Fibroblast of skin of right quadriceps (primary cell): ENCODE results near the gene MPRIP.
"Not testable (repeated sequence)": the region's sequence is repeated elsewhere in the genome, so short reads cannot be mapped to it uniquely, and the experiment has no call there.

Experiments used
- DNase-seq: peaks from one replicate; pipeline ENCODE4 v3.0.0-alpha.2; 2013

MPRIP gene

GRCh38 chr17:17191961-17192381 is 149.7 kb downstream of the MPRIP start:
- no peak for DNase-seq

- DNase-seq: not testable (repeated sequence)
Measured at GRCh38 chr17:17195466-17195865, 153.2 kb downstream of the MPRIP start.

- DNase-seq: no peak
Measured at GRCh38 chr17:17196776-17197175, 154.5 kb downstream of the MPRIP start.

- DNase-seq: no peak
Measured at GRCh38 chr17:17198281-17198680, 156.0 kb downstream of the MPRIP start.

- no peak for DNase-seq
Measured at GRCh38 chr17:17200311-17200710, 158.1 kb downstream of the MPRIP start.

GRCh38 chr17:17200831-17201230 is 158.6 kb downstream of the MPRIP start:
- DNase-seq: no peak

GRCh38 chr17:17201271-17201670 is 159.0 kb downstream of the MPRIP start:
- DNase-seq: no peak

- no peak for DNase-seq
Measured at GRCh38 chr17:17201907-17202306, 159.7 kb downstream of the MPRIP start.

GRCh38 chr17:17203173-17203730 is 161.0 kb downstream of the MPRIP start:
- no peak for DNase-seq

- no peak for DNase-seq
Measured at GRCh38 chr17:17204041-17204591, 161.9 kb downstream of the MPRIP start.

- no peak for DNase-seq
Measured at GRCh38 chr17:17204635-17205231, 162.5 kb downstream of the MPRIP start.

- peak; percentile 27 for DNase-seq
Measured at GRCh38 chr17:17205368-17206123, 163.3 kb downstream of the MPRIP start.

- peak; percentile 60 for DNase-seq
Measured at GRCh38 chr17:17206124-17206912, 164.1 kb downstream of the MPRIP start, which contains the start of gene PLD6. Gene PLD6, minus strand, starts transcription at chr17:17206333. Its CDS starts 47 bp downstream, at chr17:17206286.

GRCh38 chr17:17206913-17207335 is 164.7 kb downstream of the MPRIP start:
- DNase-seq: no peak

- no peak for DNase-seq
Measured at GRCh38 chr17:17207998-17208397, 165.7 kb downstream of the MPRIP start.

- DNase-seq: no peak
Measured at GRCh38 chr17:17213775-17214174, 171.5 kb downstream of the MPRIP start.

- no peak for DNase-seq
Measured at GRCh38 chr17:17214646-17215436, 172.6 kb downstream of the MPRIP start.

- DNase-seq: no peak
Measured at GRCh38 chr17:17215575-17215974, 173.3 kb downstream of the MPRIP start.

- no peak for DNase-seq
Measured at GRCh38 chr17:17216236-17216635, 174.0 kb downstream of the MPRIP start.

GRCh38 chr17:17216776-17217175 is 174.5 kb downstream of the MPRIP start:
- no peak for DNase-seq

GRCh38 chr17:17217995-17218394 is 175.7 kb downstream of the MPRIP start:
- DNase-seq: no peak

GRCh38 chr17:17220529-17220928 is 178.3 kb downstream of the MPRIP start:
- no peak for DNase-seq
